Measurements from ENCODE around the gene DUS1L.
A peak's percentile ranks its signal among the peaks of the same experiment; 100 is the strongest.

Gene DUS1L

GRCh38 chr17:82107341-82107860 lies 41.8 kb upstream of the DUS1L start:
- H3K27ac ChIP-seq = peak overlapping the region; percentile 84
- H3K9me3 ChIP-seq (ENCODE audit: severe bottlenecking) = no peaks in the 10 kb centered on the region
- DNase-seq = peak; percentile 61
- no peak overlapping the region for H3K4me3 ChIP-seq (ENCODE audit: low read depth, low read length)
- peak; percentile 68 for TF ChIP-seq CTCF (IDR thresholded peaks at IDR 0.05; ENCODE audit: low read depth, low read length)
- no peaks in the 10 kb centered on the region for H3K27me3 ChIP-seq (ENCODE audit: insufficient read depth, low read depth, severe bottlenecking)
- peaks cover 15% of the 10 kb centered on the region for H3K36me3 ChIP-seq

- peak; percentile 32 for DNase-seq
- Histone ChIP-seq H3K4me3 (ENCODE audit: low read depth, low read length) (0 out of 2 replicates have a peak overlapping the region, but pooled peaks have one; percentile 2), H3K9me3 (ENCODE audit: severe bottlenecking) (no peaks in the 10 kb centered on the region), H3K27me3 (ENCODE audit: insufficient read depth, low read depth, severe bottlenecking) (no peaks in the 10 kb centered on the region), H3K27ac (peak overlapping the region; percentile 84), H3K36me3 (peaks cover 9% of the 10 kb centered on the region)
- no peak for TF ChIP-seq CTCF (IDR thresholded peaks at IDR 0.05; ENCODE audit: low read depth, low read length)
Observed at GRCh38 chr17:82106688-82107305, 41.2 kb upstream of the DUS1L start.

- H3K9me3 ChIP-seq (ENCODE audit: severe bottlenecking) = no peaks in the 10 kb centered on the region
- H3K36me3 ChIP-seq = peaks cover 7% of the 10 kb centered on the region
- no peaks in the 10 kb centered on the region for H3K27me3 ChIP-seq (ENCODE audit: insufficient read depth, low read depth, severe bottlenecking)
- peak; percentile 97 for DNase-seq
- peak overlapping the region; percentile 84 for H3K27ac ChIP-seq
- H3K4me3 ChIP-seq (ENCODE audit: low read depth, low read length) = 0 out of 2 replicates have a peak overlapping the region, but pooled peaks have one; percentile 2
- TF ChIP-seq CTCF (IDR thresholded peaks at IDR 0.05; ENCODE audit: low read depth, low read length) = peak; percentile 93
Observed at GRCh38 chr17:82105882-82106687, 40.5 kb upstream of the DUS1L start.

- no peaks in the 10 kb centered on the region for H3K27me3 ChIP-seq (ENCODE audit: insufficient read depth, low read depth, severe bottlenecking)
- no peak overlapping the region for H3K4me3 ChIP-seq (ENCODE audit: low read depth, low read length)
- H3K9me3 ChIP-seq (ENCODE audit: severe bottlenecking) = no peaks in the 10 kb centered on the region
- peak overlapping the region; percentile 84 for H3K27ac ChIP-seq
- peak; percentile 24 for DNase-seq
- H3K36me3 ChIP-seq = peaks cover 7% of the 10 kb centered on the region
- no peak for TF ChIP-seq CTCF (IDR thresholded peaks at IDR 0.05; ENCODE audit: low read depth, low read length)
Observed at GRCh38 chr17:82105417-82105881, 39.8 kb upstream of the DUS1L start.

GRCh38 chr17:82104797-82105416 lies 39.3 kb upstream of the DUS1L start:
- no peak overlapping the region for H3K4me3 ChIP-seq (ENCODE audit: low read depth, low read length)
- no peaks in the 10 kb centered on the region for H3K27me3 ChIP-seq (ENCODE audit: insufficient read depth, low read depth, severe bottlenecking)
- H3K27ac ChIP-seq = peak overlapping the region; percentile 84

More at GRCh38 chr17:82104797-82105416, 39.3 kb upstream of the DUS1L start:
- H3K36me3 ChIP-seq = peaks cover 8% of the 10 kb centered on the region
- H3K9me3 ChIP-seq (ENCODE audit: severe bottlenecking) = no peaks in the 10 kb centered on the region
- TF ChIP-seq CTCF (IDR thresholded peaks at IDR 0.05; ENCODE audit: low read depth, low read length) = no peak
- DNase-seq = peak; percentile 13
